Sigmoid colon (tissue), 7 donors: ENCODE results near the gene EP400. TPM values are rescaled to one million over a fixed set of nuclear protein-coding genes. Genes with fewer than 3 reads are reported as not detected.

ENCODE experiments used
- DNase-seq: peaks from one replicate; pipeline ENCODE4 v3.0.0-alpha.2; 2019
- H3K27ac ChIP-seq, 4 donors: fragments of 200-600 bp; sonication (generic); one replicate each; pipeline ENCODE4 v1.5.1; 2016 to 2019; ENCODE audit warnings: mild to moderate bottlenecking in 1 of 4
- H3K27me3 ChIP-seq, 3 donors: fragments of 200-600 bp; sonication (generic); one replicate each; pipeline ENCODE4 v1.5.1; 2019; ENCODE audit warnings: mild to moderate bottlenecking in 1 of 3
- H3K36me3 ChIP-seq, 4 donors: fragments of 200-600 bp; sonication (generic); one replicate each; pipeline ENCODE4 v1.5.1; 2016 to 2019
- H3K4me1 ChIP-seq, 4 donors: fragments of 200-600 bp; sonication (generic); one replicate each; pipeline ENCODE4 v1.5.1; 2017 to 2019
- H3K4me3 ChIP-seq, 4 donors: fragments of 200-600 bp; sonication (generic); one replicate each; pipeline ENCODE4 v1.5.1; 2017 to 2019; ENCODE audit warnings: mild to moderate bottlenecking in 2 of 4, moderate library complexity in 1 of 4
- H3K9me3 ChIP-seq, 4 donors: fragments of 200-600 bp in 3 of 4; sonication (generic) in 3 of 4; one replicate each; pipeline versions ENCODE4 v1.5.1 to v1.6.1; 2013 to 2019
- EP300 ChIP-seq, 4 donors: sonication (generic); formaldehyde crosslinking; IDR thresholded peaks; one replicate each; pipeline ENCODE4 v1.6.1; 2017; ENCODE audit warnings: antibody characterized with exemption in 4 of 4
- POLR2A ChIP-seq, 2 donors: fragments of 450-650 bp; IDR thresholded peaks; one replicate each; pipeline ENCODE4 v1.6.1; 2016; ENCODE audit warnings: antibody characterized with exemption in 2 of 2, mild to moderate bottlenecking in 2 of 2, moderate library complexity in 2 of 2
- POLR2AphosphoS5 ChIP-seq, 4 donors: sonication (generic); formaldehyde crosslinking; IDR thresholded peaks; one replicate each; pipeline ENCODE4 v1.6.1; 2017; ENCODE audit warnings: antibody characterized with exemption in 4 of 4
- WGBS, 2 donors: extraction: QIAGEN DNeasy Blood & Tissue Kit; methylation state at CpG; one replicate each; pipeline ENCODE4 v1.1.7; 2013; 5-methylcytosine and 5-hydroxymethylcytosine counted together
- intact Hi-C: fragments of 100-400 bp; cut with DNase I; formaldehyde crosslinking; loops from one replicate; pipeline ENCODE4 v1.15.1; 2023
- polyA plus RNA-seq, 3 donors: library from polyadenylated mRNA; stranded (reverse); fragments of 200-250 nt; gene quantifications; one replicate each; pipeline ENCODE4 v1.2.3, GENCODE V29; 2013
- total RNA-seq, 4 donors: library from RNA; depleted of rRNA; stranded (reverse); fragments of >200 nt; gene quantifications; one replicate each; pipeline ENCODE4 v1.1.0, GENCODE V29; 2016
- TF ChIP-seq, protein P1 (sequence below), 4 experiments: fragments of 450-650 bp in 3 of 4; fragments of 200-600 bp in 1 of 4; IDR thresholded peaks; one replicate each; pipeline ENCODE4 v1.5.1; 2016 to 2019; ENCODE audit warnings: antibody characterized with exemption in 4 of 4, mild to moderate bottlenecking in 3 of 4, moderate library complexity in 2 of 4
- donor health status: healthy with polysubstance abuse.
- donor health status: Bipolar disorder and iron deficiency.
- donor health status: healthy.

Gene EP400
- total and polyA plus RNA-seq, 7 donors = 3.2 to 35.7 (median 14.6) TPM

DNA sequence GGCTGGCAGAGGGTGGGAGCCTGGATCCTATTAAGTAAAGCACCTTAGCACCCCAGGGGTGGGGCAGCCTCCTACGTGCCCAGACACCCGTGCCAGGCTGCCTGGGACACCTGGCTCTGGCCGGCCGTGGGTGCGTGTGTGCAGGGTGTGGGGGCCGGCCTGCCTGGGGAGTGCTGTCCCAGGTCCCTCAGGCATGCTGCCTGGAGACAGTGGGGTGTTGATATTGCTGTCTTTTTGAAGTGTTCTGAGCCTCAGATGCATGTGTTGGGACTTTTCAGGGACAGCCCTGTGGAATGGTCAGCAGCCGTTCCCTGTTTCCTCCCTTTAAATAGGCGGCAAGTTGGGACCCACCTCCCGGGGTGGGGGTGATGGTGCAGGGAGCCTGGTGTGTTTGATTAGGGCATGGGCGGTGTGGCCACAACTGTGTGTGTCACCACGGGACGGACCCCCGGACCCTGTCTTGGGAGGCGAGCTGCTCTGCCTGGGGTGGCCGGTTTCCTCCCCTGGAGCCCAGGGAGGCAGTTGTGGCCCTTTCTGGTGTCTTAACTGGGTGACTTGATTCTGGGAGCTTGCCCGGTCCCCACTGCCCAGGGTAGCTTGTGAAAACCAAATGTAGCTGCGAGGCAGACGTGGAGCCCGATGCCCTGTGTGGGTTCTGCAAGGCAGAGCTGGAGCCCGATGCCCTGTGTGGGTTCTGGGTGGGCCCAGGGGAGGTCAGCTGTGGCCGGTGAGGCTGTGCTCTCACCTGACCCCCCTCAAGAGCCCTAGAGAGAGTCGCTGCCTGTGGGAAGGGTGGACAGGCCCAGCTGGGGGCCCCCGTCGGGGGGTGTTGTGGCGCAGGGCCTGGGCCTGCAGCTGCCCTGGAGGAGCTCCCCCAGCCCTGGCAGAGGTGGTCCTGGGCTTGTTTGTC, 47.2 kb upstream of the EP400 start:
- peak overlapping the region in 3 of 4 donors; percentile 5 to 21 (median 6) for H3K27ac ChIP-seq
- no peak overlapping the region for H3K4me3 ChIP-seq
- no peaks in the 10 kb centered on the region for H3K27me3 ChIP-seq
- H3K4me1 ChIP-seq = peaks cover 0 to 73% (median 62%) of the 10 kb centered on the region in 4 donors
- H3K9me3 ChIP-seq = no peaks in the 10 kb centered on the region
- H3K36me3 ChIP-seq = peaks cover 0 to 29% (median 9%) of the 10 kb centered on the region in 4 donors
- TF ChIP-seq EP300 (IDR thresholded peaks at IDR 0.05) (no peak), POLR2AphosphoS5 (IDR thresholded peaks at IDR 0.05) (no peak), POLR2A (IDR thresholded peaks at IDR 0.05) (no peak)
- TF ChIP-seq, protein P1, sequence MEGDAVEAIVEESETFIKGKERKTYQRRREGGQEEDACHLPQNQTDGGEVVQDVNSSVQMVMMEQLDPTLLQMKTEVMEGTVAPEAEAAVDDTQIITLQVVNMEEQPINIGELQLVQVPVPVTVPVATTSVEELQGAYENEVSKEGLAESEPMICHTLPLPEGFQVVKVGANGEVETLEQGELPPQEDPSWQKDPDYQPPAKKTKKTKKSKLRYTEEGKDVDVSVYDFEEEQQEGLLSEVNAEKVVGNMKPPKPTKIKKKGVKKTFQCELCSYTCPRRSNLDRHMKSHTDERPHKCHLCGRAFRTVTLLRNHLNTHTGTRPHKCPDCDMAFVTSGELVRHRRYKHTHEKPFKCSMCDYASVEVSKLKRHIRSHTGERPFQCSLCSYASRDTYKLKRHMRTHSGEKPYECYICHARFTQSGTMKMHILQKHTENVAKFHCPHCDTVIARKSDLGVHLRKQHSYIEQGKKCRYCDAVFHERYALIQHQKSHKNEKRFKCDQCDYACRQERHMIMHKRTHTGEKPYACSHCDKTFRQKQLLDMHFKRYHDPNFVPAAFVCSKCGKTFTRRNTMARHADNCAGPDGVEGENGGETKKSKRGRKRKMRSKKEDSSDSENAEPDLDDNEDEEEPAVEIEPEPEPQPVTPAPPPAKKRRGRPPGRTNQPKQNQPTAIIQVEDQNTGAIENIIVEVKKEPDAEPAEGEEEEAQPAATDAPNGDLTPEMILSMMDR (IDR thresholded peaks at IDR 0.05) = no peak
- WGBS, 2 donors = 74 to 87% methylated on average over 25 of the region's 25 CpGs
- peak; percentile 63 for DNase-seq
- intact Hi-C loops = no loop called here

DNA sequence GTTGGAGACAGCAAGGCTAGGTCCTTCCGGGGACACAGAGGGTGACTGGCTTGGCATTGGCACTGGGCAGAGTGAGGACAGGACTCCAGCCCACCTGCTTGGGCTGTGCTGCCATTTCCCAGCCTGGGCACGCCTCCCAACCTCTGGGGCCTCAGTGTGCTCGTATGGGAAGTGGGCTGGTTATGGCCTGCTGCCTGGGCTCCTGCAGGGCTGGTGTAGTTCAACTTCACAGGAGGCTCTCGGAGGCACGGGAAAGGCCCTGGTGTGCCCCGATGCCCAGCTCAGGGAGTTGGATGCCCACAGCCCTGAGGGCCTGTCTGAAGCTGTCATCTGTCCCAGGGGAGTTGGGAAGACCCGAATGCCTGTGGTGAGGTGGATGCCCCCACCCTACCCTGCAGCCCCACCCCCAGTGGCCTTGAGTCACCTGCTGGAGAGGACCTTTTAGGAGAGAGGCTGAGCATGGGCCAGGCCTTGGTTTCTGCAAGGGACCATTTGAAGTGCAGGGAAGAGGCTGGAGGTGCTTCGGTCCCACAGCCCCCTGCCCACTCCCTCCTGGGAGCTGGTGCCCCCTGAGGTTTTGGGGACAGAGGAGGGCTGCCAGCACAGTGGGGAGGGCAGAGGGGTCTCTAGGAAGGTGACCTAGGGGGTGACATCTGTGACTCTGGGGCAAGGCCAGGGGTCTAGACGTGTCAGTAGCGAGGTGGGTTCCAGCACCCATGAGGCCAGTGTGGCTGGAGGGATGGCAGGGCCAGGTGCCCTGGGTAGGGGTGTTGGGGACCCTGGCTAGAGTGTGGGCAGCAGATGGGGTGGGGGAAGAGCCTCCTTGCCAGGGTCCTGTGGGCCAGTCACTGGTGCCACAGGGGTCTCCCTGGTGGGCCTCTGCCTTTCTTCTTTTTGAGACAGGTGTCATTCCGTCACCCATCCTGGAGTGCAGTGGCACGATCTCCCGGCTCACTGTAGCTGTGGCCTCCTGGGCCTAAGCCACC, 46.2 kb upstream of the EP400 start:
- H3K9me3 ChIP-seq = no peaks in the 10 kb centered on the region
- no peak overlapping the region for H3K4me3 ChIP-seq
- H3K4me1 ChIP-seq = peaks cover 0 to 63% (median 55%) of the 10 kb centered on the region in 4 donors
- TF ChIP-seq, protein P1 (IDR thresholded peaks at IDR 0.05) = no peak
- no peak for TF ChIP-seq POLR2A (IDR thresholded peaks at IDR 0.05)
- TF ChIP-seq POLR2AphosphoS5 (IDR thresholded peaks at IDR 0.05) = no peak
- TF ChIP-seq EP300 (IDR thresholded peaks at IDR 0.05) = no peak
- peak; percentile 60 for DNase-seq
- peaks cover 4 to 35% (median 18%) of the 10 kb centered on the region in 4 donors for H3K36me3 ChIP-seq
- WGBS, 2 donors = 92 to 95% methylated on average over 13 of the region's 13 CpGs
- H3K27me3 ChIP-seq = no peaks in the 10 kb centered on the region
- intact Hi-C loops = no loop called here
- H3K27ac ChIP-seq = no peak overlapping the region

DNA sequence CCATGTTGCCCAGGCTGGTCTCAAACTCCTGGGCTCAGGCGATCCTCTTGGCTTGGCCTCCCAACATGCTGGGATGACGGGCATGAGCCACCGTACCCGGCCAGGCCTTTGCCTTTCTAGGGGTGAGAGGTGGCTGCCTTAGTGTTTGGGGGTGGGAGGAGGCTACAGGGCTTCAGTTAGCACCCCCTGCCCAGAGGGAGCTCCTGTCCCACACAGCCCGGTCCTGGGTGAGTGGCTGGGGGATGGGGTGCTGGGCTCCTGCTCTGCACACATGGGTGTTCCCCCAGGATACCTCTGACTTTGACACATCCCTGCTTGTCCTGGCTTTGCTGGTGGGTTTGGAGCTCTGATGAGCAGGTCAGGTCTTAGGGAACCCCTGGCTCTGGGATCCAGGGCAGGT, 45.4 kb upstream of the EP400 start:
- DNase-seq = no peak
- intact Hi-C loops = no loop called here
- Histone ChIP-seq H3K27ac (no peak overlapping the region), H3K9me3 (no peaks in the 10 kb centered on the region), H3K4me1 (peaks cover 0 to 56% (median 52%) of the 10 kb centered on the region in 4 donors), H3K27me3 (no peaks in the 10 kb centered on the region), H3K36me3 (peaks cover 12 to 35% (median 26%) of the 10 kb centered on the region in 4 donors), H3K4me3 (no peak overlapping the region)
- no peak for TF ChIP-seq EP300 (IDR thresholded peaks at IDR 0.05)
- TF ChIP-seq, protein P1 (IDR thresholded peaks at IDR 0.05) = no peak
- TF ChIP-seq POLR2AphosphoS5 (IDR thresholded peaks at IDR 0.05) = no peak
- WGBS, 2 donors = 93 to 94% methylated on average over 5 of the region's 5 CpGs

DNA sequence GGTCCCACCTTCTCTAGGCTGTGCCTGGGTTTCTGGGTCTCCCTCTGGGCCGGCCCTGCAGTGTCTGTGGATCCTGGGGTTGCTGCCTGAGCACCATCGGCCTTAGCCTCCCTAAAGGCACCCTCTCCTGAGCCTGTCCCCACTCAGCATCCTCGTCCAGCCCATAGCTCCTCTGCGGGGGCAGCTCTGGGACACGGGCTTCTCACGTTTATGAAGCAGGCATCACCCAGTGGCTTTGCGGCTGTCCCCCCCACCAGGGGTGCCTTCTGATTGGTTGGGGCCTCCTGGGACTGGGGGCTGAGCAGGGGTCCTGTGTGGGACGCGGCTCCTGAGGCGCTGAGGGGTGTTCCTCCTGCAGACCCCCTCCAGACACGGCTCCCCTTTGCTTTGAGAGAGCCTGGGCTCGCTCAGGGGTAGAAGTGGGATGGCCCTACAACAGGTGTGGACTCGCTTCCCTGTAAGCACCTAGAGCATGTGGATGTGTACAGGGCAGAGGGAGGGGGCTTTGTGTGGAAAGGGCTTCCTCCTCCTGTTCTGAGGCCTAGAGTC, 44.6 kb upstream of the EP400 start:
- intact Hi-C loops = no loop called here
- H3K9me3 ChIP-seq = no peaks in the 10 kb centered on the region
- peaks cover 20 to 37% (median 34%) of the 10 kb centered on the region in 4 donors for H3K36me3 ChIP-seq
- H3K27me3 ChIP-seq = no peaks in the 10 kb centered on the region
- WGBS, 2 donors = 92 to 93% methylated on average over 13 of the region's 13 CpGs
- H3K4me1 ChIP-seq = peaks cover 0 to 49% (median 48%) of the 10 kb centered on the region in 4 donors
- no peak for DNase-seq
- no peak overlapping the region for H3K27ac ChIP-seq
- no peak for TF ChIP-seq POLR2AphosphoS5 (IDR thresholded peaks at IDR 0.05)
- TF ChIP-seq POLR2A (IDR thresholded peaks at IDR 0.05) = no peak
- TF ChIP-seq, protein P1 (IDR thresholded peaks at IDR 0.05) = no peak
- TF ChIP-seq EP300 (IDR thresholded peaks at IDR 0.05) = no peak
- H3K4me3 ChIP-seq = no peak overlapping the region
